ENCODE measurements around the gene MBD1.

MBD1 gene

GRCh38 chr18:50276452-50276851 is 4.9 kb downstream of the MBD1 start:
- Histone ChIP-seq H3K27ac (replicated peaks) (no peak overlapping the region), H3K4me3 (replicated peaks; ENCODE audit: insufficient read depth, low read length) (no peak overlapping the region), H3K27me3 (ENCODE audit: insufficient read depth, poor library complexity, severe bottlenecking) (no peaks in the 10 kb centered on the region)
- no peak for DNase-seq (ENCODE audit: low read depth in 1 of 2, low spot score in 1 of 2)
- TF ChIP-seq GABPA (IDR thresholded peaks at IDR 0.05; ENCODE audit: low read depth) (no peak), SPI1 (IDR thresholded peaks at IDR 0.05; ENCODE audit: borderline replicate concordance, low read depth) (no peak), REST (IDR thresholded peaks at IDR 0.05; ENCODE audit: insufficient replicate concordance, low read depth) (no peak), POLR2AphosphoS5 (IDR thresholded peaks at IDR 0.05; ENCODE audit: low read depth) (no peak), CTCF (IDR thresholded peaks at IDR 0.05; ENCODE audit: insufficient read depth, low read length) (no peak)

GRCh38 chr18:50275503-50276036 is 5.8 kb downstream of the MBD1 start:
- Histone ChIP-seq H3K4me3 (replicated peaks; ENCODE audit: insufficient read depth, low read length) (no peak overlapping the region), H3K27me3 (ENCODE audit: insufficient read depth, poor library complexity, severe bottlenecking) (no peaks in the 10 kb centered on the region), H3K27ac (replicated peaks) (no peak overlapping the region)
- TF ChIP-seq GABPA (IDR thresholded peaks at IDR 0.05; ENCODE audit: low read depth) (no peak), SPI1 (IDR thresholded peaks at IDR 0.05; ENCODE audit: borderline replicate concordance, low read depth) (no peak), POLR2AphosphoS5 (IDR thresholded peaks at IDR 0.05; ENCODE audit: low read depth) (no peak), CTCF (IDR thresholded peaks at IDR 0.05; ENCODE audit: insufficient read depth, low read length) (no peak), REST (IDR thresholded peaks at IDR 0.05; ENCODE audit: insufficient replicate concordance, low read depth) (no peak)
- no peak for DNase-seq (ENCODE audit: low read depth in 1 of 2, low spot score in 1 of 2)

- TF ChIP-seq CTCF (IDR thresholded peaks at IDR 0.05; ENCODE audit: insufficient read depth, low read length) (no peak), SPI1 (IDR thresholded peaks at IDR 0.05; ENCODE audit: borderline replicate concordance, low read depth) (no peak), REST (IDR thresholded peaks at IDR 0.05; ENCODE audit: insufficient replicate concordance, low read depth) (no peak), GABPA (IDR thresholded peaks at IDR 0.05; ENCODE audit: low read depth) (no peak), POLR2AphosphoS5 (IDR thresholded peaks at IDR 0.05; ENCODE audit: low read depth) (no peak)
- Histone ChIP-seq H3K27ac (replicated peaks) (no peak overlapping the region), H3K27me3 (ENCODE audit: insufficient read depth, poor library complexity, severe bottlenecking) (no peaks in the 10 kb centered on the region), H3K4me3 (replicated peaks; ENCODE audit: insufficient read depth, low read length) (no peak overlapping the region)
- DNase-seq (ENCODE audit: low read depth in 1 of 2, low spot score in 1 of 2), result no peak
Observed at GRCh38 chr18:50274941-50275340, 6.4 kb downstream of the MBD1 start.

Data from HL-60 (cell line).